ENCODE data around the gene POLR2H.
A peak's percentile ranks its signal among the peaks of the same experiment; 100 is the strongest.

The POLR2H gene

GRCh38 chr3:184371570-184372018 lies 10.1 kb downstream of the POLR2H start:
- peak; percentile 83 for DNase-seq (ENCODE audit: low read depth, low spot score)

GRCh38 chr3:184372296-184372821 lies 10.8 kb downstream of the POLR2H start:
- no peak for DNase-seq (ENCODE audit: low read depth, low spot score)

DNA sequence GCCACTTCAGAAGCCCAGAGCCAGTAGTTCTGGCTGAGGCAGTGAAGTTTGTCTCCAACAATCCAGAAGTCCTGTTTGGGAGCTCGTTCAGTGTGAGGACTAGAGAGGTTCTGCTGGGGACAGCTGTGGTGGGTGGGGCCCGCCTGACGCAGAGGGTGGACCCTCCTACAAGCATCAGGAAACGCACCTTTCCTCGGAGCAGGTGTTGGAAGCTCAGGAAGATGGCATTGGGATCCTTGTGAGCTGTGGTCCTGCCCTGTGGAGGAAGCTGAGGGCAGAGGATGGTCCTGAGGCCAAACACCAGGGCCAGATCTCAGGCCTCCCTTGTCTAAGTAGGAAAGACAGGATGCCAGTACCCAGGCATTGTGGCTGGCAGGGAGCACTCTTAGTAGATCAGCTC lies 11.4 kb downstream of the POLR2H start:
- no peak for DNase-seq (ENCODE audit: low read depth, low spot score)

DNA sequence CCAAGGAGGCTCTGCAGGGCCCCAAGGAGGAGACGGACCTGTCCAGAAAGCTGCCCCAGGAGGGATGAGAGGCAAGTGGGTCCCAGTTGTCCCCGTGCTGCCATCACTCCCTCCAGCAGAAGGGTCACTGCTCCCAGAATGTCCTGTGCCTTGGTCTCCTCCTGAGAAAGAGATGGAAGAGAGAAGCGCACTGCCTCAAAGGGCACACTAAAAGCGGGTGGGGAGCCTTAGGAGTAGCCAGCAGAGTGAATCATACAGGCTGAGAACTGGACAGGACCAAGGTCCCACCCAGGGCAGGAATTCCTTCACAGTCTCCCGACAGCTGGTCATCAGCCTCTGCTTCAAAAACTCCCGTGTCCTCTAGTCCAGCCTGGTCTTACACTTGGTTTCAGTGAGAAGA lies 11.9 kb downstream of the POLR2H start:
- no peak for DNase-seq (ENCODE audit: low read depth, low spot score)

- DNase-seq (ENCODE audit: low read depth, low spot score) = no peak
Observed at GRCh38 chr3:184375747-184376461, 14.4 kb downstream of the POLR2H start.

- DNase-seq (ENCODE audit: low read depth, low spot score) = no peak
Observed at GRCh38 chr3:184377374-184377773, 15.9 kb downstream of the POLR2H start.

GRCh38 chr3:184377882-184378445 lies 16.5 kb downstream of the POLR2H start, which contains the start of gene THPO:
Gene THPO, minus strand, starts transcription at chr3:184378207. Its CDS starts 1,948 bp downstream, at chr3:184376259.
- DNase-seq (ENCODE audit: low read depth, low spot score) = peak; percentile 66

DNA sequence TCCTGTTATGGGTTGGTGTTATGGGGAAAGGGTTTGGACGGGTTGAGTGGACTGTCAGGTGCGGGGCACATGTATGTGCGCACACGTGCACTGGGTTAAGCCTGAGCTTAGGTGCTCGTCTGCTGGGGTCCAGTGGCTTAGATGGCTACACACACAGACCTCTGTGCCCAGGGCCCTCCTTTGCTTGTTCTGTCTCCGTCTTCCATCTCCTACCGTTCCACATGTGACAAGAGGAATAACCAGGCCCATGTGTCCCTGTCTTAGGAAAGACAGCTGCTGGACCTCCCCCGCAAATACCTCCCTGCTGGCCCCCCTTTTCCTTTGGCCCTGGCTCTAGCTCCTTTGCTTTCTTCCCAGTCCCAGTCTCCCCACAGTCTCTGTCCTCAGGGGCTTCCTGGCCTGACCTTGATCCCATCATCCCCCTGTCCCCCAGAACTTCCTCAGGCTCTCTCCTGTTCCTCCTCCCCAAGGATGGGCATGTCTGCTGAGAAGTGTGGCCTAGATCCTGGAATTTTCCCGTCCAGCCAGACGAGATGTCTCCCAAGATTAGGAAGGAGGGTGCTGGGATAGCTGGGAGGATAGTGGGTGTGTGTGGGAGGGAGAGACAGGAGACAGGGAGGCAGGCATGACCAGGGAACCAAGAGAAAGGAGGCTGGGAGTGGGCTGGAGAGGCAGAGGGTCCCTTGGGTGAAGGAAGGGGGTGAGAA lies 17.3 kb downstream of the POLR2H start:
- no peak for DNase-seq (ENCODE audit: low read depth, low spot score)

GRCh38 chr3:184379358-184380184 lies 18.1 kb downstream of the POLR2H start, which contains the start of gene CHRD:
Gene CHRD, plus strand, starts transcription at chr3:184380054. Its CDS starts 265 bp downstream, at chr3:184380319.
- DNase-seq (ENCODE audit: low read depth, low spot score) = no peak

GRCh38 chr3:184380185-184380626 lies 18.7 kb downstream of the POLR2H start:
- DNase-seq (ENCODE audit: low read depth, low spot score) = no peak

DNA sequence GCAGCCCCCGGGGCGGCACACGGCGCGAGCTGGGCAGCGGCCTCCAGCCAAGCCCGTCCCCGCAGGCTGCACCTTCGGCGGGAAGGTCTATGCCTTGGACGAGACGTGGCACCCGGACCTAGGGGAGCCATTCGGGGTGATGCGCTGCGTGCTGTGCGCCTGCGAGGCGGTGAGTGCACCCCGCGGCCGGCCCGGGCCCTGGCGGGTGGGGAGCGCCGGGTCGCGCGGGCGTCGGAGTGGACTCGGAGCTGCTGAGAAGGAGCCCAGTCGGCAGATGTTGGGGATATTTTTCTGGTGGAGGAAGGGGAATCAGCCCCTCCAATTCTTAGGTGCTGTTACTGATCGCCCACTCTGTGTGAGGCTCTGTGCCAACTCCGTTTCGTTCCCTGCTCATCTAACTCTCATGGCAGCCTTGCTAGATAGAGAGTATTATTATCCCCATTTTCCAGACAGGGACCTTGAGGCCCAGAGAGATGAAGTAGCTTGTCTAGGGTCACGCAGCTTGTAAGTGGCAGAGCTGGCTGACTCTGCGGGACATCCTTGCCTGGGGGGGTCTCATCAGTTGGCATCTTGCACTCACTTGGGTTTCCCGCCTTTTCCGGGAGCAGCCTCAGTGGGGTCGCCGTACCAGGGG lies 19.2 kb downstream of the POLR2H start:
- no peak for DNase-seq (ENCODE audit: low read depth, low spot score)

- DNase-seq (ENCODE audit: low read depth, low spot score) = peak; percentile 68
Observed at GRCh38 chr3:184381261-184382224, 20.0 kb downstream of the POLR2H start.

GRCh38 chr3:184382326-184383032 lies 21.0 kb downstream of the POLR2H start:
- no peak for DNase-seq (ENCODE audit: low read depth, low spot score)

DNA sequence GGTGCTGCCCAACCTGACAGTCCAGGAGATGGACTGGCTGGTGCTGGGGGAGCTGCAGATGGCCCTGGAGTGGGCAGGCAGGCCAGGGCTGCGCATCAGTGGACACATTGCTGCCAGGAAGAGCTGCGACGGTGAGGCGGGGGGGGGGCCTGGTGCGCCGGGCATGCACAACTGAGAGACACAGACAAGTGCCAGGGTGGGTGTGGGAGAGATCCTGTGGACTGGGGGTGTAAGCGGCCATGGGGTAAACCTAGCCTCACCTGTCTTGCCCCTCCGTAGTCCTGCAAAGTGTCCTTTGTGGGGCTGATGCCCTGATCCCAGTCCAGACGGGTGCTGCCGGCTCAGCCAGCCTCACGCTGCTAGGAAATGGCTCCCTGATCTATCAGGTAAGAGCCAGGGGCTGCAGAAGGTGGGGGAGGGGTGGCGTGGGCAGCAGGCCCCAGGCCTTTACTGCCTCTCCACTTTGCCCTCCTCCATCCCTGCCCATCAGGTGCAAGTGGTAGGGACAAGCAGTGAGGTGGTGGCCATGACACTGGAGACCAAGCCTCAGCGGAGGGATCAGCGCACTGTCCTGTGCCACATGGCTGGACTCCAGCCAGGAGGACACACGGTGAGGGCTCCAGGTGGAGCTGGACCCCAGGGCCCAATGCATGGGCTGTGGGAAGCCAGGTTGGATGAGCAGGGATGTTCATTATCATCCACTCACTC lies 21.7 kb downstream of the POLR2H start:
- no peak for DNase-seq (ENCODE audit: low read depth, low spot score)

DNA sequence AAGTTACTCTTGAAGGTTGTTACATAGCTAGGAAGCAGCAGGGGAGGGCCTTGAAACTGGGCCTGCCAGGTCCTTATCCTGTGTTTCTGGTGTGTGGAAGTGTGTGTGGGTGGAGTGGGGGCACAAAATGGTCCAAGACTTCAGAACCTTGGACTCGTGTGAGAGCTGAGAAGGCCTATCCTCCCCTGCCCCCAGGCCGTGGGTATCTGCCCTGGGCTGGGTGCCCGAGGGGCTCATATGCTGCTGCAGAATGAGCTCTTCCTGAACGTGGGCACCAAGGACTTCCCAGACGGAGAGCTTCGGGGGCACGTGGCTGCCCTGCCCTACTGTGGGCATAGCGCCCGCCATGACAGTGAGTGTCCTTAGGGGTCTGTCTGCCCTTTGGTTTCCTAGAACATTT lies 22.8 kb downstream of the POLR2H start:
- no peak for DNase-seq (ENCODE audit: low read depth, low spot score)

- no peak for DNase-seq (ENCODE audit: low read depth, low spot score)
Observed at GRCh38 chr3:184384856-184385422, 23.4 kb downstream of the POLR2H start.

DNA sequence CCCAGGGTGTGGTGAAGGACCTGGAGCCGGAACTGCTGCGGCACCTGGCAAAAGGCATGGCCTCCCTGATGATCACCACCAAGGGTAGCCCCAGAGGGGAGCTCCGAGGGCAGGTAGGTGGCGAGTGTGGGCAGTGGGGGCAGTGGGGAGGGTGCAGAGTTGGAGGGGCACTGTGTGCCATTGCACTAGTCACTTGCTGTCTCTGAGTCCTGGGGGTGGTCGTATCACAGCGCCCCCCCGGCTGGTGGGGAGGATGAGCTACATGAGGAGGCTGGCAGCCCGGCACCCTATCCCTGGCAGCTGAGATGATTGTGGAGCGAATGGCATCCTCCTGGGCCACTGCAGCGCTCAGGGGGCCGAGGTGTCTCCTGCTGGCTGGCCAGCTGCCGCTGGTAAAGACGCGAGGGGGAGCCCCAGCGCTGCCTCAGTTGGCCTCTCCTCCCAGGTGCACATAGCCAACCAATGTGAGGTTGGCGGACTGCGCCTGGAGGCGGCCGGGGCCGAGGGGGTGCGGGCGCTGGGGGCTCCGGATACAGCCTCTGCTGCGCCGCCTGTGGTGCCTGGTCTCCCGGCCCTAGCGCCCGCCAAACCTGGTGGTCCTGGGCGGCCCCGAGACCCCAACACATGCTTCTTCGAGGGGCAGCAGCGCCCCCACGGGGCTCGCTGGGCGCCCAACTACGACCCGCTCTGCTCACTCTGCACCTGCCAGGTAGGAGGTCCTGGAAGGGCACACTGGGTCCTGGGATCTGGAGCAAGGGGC lies 24.7 kb downstream of the POLR2H start:
- DNase-seq (ENCODE audit: low read depth, low spot score) = no peak

All from ELF-1 (cell line).